Adipocyte (in vitro differentiated cells): Measurements from ENCODE around the gene ZNF276.
"Not testable (repeated sequence)": the region's sequence is repeated elsewhere in the genome, so short reads cannot be mapped to it uniquely, and the experiment has no call there.

Experiments used
- DNase-seq: peaks from one replicate; pipeline ENCODE4 v3.0.0-alpha.2; 2015; ENCODE audit warnings: low read depth
- H3K27me3 ChIP-seq: replicated peaks from 2 replicates; pipeline ENCODE4 v1.7.0; 2013; ENCODE audit warnings: mild to moderate bottlenecking, low read length, moderate library complexity; ENCODE audit not compliant: control insufficient read depth, insufficient read depth
- H3K36me3 ChIP-seq: 2 replicates; pipeline ENCODE4 v1.7.0; 2013; ENCODE audit warnings: low read length, mild to moderate bottlenecking, moderate library complexity; ENCODE audit not compliant: control insufficient read depth, insufficient read depth, severe bottlenecking
- H3K4me1 ChIP-seq: 2 replicates; pipeline ENCODE4 v1.7.0; 2013; ENCODE audit warnings: mild to moderate bottlenecking, low read length, moderate library complexity; ENCODE audit not compliant: control insufficient read depth, insufficient read depth
- H3K4me3 ChIP-seq: 2 replicates; pipeline ENCODE4 v1.7.0; 2013; ENCODE audit warnings: mild to moderate bottlenecking, low read length, moderate library complexity
- H3K9ac ChIP-seq: 2 replicates; pipeline ENCODE4 v1.7.0; 2013; ENCODE audit warnings: mild to moderate bottlenecking, low read length, moderate library complexity
- H3K9me3 ChIP-seq: 2 replicates; pipeline ENCODE4 v1.7.0; 2013; ENCODE audit warnings: mild to moderate bottlenecking, low read length, moderate library complexity; ENCODE audit not compliant: control insufficient read depth

Gene ZNF276

DNA sequence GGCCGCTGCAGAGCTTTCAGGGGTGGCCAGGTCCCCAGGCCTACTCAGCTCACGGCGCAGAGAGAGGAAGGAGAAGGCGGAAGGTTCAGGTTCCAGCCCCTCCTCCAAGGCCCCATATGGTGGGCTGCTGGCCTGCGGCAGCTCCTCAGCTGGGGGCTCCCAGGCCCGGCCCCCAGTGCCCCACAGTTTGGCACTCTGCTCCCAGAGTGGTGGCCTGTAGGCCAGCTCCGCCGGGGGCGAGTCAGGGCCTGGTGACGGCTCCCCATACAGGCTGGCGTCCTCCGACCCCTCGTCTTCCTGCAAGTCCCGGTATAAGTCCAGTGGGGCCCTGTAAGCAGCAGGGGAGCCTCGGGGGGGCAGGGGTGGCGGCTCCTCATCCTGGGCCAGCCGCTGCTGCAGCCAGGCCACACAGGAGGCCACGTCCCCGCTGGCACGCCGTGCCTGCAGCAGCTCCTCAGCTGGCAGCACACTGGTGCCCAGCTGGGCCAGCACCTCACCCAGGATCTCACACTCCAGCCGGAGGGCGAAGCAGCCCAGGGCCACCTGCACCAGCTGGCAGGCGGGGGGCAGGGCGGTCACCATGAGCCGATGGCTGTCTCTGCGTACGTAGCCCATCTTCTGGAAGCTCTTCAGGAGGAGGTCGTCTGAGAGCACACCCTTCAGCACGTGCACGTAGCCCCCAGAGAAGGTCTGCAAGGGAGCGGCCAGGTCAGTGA lies 23.6 kb upstream of the ZNF276 start:
- peaks cover 19% of the 10 kb centered on the region for H3K36me3 ChIP-seq
- peaks cover 11% of the 10 kb centered on the region for H3K4me1 ChIP-seq
- H3K4me3 ChIP-seq = no peak overlapping the region
- no peaks in the 10 kb centered on the region for H3K9me3 ChIP-seq
- H3K9ac ChIP-seq = no peak overlapping the region
- no peaks in the 10 kb centered on the region for H3K27me3 ChIP-seq
- DNase-seq = no peak

DNA sequence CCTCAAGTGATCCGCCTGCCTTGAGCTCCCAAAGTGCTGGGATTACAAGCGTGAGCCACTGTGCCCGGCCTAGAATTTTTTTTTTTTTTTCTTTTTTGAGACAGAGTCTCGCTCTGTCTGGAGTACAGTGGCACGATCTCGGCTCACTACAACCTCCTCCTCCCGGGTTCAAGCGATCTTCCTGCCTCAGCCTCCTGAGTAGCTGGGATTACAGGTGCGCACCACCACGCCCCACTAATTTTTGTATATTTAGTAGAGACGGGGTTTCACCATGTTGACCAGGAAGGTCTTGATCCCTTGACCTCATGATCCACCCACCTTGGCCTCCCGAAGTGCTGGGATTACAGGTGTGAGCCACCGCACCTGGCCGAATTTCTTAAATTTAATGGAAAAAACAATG lies 22.6 kb upstream of the ZNF276 start:
- H3K9ac ChIP-seq, DNase-seq, H3K4me3 ChIP-seq, H3K9me3 ChIP-seq, H3K27me3 ChIP-seq: not testable (repeated sequence)
- Histone ChIP-seq H3K36me3 (peaks cover 12% of the 10 kb centered on the region), H3K4me1 (peaks cover 11% of the 10 kb centered on the region)

DNA sequence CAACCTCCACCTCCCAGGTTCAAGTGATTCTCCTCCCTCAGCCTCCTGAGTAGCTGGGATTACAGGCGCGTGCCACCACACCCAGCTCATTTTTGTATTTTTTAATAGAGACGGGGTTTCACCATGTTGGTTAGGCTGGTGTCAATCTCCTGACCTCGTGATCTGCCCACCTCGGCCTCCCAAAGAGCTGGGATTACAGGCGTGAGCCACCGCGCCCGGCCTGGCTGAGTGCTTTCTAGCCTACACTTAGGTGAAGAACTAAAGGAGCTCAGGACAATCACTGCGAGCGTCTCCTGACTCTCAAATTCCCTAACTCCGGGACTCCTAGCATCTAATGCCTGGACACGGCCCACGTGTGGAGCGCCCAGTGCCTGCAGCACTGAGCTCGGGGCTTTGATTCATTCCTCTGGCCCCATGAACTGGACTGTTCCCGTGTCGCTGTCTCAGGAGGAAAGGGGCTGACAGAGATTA lies 21.7 kb upstream of the ZNF276 start:
- H3K9me3 ChIP-seq, H3K36me3 ChIP-seq, H3K4me3 ChIP-seq, H3K9ac ChIP-seq, DNase-seq, H3K27me3 ChIP-seq: not testable (repeated sequence)
- H3K4me1 ChIP-seq = peaks cover 11% of the 10 kb centered on the region

DNA sequence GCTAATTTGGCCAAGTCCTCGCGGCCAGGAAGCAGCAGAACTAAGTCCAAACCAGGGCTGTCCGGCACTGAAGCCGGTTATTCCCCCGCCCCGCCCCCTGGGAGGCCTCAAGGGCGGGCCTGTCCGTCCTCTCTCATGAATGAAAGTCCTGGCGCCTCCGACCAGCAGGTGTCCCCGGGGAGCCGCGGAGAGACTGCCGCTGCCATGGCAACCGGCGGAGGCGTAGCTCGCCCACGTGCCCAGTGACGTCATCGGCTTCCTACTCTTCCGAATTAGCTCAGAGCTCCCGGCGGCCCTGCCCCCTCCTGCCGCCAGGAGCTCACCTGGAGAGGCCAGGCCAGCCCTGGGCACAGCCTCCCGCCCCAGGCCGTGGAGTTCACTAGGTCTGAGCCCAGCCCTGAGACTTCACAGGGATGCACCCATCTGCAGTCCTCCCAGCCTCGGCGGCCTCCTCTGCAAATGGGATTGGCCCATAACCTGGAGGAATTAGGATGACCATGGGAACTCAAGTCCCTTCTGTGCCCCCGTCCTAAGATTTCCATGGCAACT lies 21.2 kb upstream of the ZNF276 start:
- DNase-seq = peak; percentile 99
- no peaks in the 10 kb centered on the region for H3K27me3 ChIP-seq
- no peaks in the 10 kb centered on the region for H3K36me3 ChIP-seq
- H3K4me3 ChIP-seq = peak overlapping the region; percentile 78
- no peaks in the 10 kb centered on the region for H3K9me3 ChIP-seq
- H3K4me1 ChIP-seq = peaks cover 11% of the 10 kb centered on the region
- peak overlapping the region; percentile 76 for H3K9ac ChIP-seq

DNA sequence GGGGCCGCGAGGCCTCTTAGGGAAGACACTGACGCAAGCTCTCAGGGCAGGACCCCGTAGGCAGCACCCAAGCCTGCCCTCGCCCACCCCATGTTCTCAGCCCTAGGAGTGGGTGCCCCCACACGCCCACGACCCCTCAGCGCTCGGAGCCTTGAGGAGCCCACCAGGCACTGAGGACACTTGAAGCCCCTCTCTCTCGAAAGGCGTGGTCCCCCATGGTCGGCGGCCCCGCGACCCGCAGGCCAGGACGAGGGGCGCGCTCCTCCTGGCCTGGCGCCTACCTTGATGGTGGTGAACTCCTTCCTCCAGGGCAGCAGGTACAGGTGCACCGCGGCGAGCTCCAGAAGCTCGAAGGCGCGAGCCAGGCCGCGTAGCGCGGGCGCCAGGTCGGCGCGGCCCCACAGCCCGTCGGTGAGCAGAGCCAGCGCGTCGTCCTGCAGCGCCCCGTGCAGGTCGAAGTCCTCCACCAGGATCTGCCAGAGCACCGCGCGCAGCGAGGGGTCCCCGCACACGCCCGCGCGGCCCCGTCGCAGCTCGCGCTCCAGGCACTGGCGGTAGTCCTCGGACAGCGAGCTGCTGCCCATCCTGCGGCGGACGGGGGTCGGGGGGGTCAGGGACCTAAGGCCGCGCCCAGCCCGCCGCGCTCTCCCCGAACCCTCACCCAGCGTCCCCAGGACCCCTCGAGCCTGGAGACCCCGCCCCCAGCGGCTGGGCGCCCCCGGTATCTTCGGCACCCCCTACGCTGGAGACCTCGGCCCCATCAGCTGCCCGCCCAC lies 20.5 kb upstream of the ZNF276 start:
- DNase-seq = peak; percentile 69
- Histone ChIP-seq H3K9ac (peak overlapping the region; percentile 76), H3K9me3 (no peaks in the 10 kb centered on the region), H3K4me3 (peak overlapping the region; percentile 78), H3K4me1 (peaks cover 11% of the 10 kb centered on the region), H3K27me3 (no peaks in the 10 kb centered on the region), H3K36me3 (no peaks in the 10 kb centered on the region)

DNA sequence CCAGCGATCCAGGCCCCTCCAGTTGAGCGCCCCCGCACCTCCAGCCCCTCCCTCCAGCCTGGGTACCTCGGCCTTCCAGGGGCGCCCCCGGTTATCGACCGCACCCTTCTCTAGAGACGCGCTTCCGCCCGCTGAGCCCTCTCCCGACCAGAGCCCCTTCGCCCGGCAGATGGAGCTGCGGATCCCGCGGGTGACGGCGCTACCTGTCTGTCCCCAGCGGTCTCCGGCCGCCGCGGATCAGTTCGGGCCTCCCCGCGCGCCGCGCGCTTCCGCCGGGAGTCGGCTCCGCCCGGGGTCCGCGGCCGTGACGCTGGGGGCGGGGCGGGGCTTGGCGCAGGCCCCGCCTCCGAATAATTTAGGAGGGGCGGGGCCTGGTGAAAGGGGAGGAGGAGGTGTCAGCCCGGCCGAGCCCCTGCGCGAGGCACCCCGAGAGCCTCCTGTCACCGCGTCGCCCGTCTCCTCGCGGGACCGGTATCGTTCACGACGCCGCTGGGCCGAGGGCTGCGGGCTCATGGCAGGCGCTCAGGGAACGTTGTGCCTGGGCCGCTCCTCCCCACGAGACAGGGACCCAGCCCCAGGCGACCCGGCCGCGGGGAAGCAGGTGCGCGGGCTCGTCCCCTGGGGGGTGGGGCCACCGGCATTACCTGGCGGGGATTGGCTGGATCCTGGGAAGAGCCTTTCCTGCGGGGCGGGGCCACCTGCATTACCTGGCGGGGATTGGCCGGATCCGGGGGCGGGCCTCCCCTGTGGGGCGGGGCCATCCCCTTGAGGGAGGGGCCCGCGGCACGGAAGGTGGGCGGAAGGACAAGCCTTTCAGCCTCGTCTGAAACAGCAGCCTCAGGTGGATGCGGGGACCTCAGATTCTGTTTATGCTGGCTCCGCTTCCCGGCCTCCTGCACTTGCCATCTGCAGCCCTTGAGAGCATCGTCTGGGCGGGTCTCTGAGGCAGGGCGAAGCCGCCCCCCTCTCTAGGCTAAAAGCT lies 19.6 kb upstream of the ZNF276 start, which contains the start of gene SPATA2L:
Gene SPATA2L (minus strand): TSS at position 281 of the 982 bp plus-strand sequence. CDS start 473 bp downstream, outside the sequence.
- H3K9me3 ChIP-seq = no peaks in the 10 kb centered on the region
- H3K27me3 ChIP-seq = no peaks in the 10 kb centered on the region
- peaks cover 11% of the 10 kb centered on the region for H3K4me1 ChIP-seq
- no peaks in the 10 kb centered on the region for H3K36me3 ChIP-seq
- DNase-seq = peak; percentile 92
- peak within 1 kb of the TSS; percentile 78 for H3K4me3 ChIP-seq
- H3K9ac ChIP-seq = peak within 1 kb of the TSS; percentile 76

DNA sequence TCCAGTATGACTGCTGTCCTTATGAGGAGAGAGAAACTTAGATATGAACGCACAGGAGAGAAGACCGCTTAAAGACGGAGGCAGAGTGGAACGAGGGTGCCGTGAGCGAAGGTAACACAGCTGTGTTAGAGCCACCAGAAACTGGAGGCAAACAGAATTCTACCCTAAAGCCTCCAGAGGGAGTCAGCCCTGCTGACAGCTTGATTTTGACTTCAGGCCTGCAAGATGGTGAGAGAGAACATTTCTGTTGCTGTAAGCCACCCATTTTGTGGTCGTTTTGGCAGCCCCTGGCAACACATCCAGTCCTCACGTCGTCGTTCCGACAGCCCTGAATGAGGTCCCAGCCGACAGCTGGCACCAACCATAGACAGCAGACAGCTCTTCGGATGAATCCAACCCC lies 17.1 kb upstream of the ZNF276 start:
- Histone ChIP-seq H3K36me3 (peaks cover 9% of the 10 kb centered on the region), H3K9me3 (no peaks in the 10 kb centered on the region), H3K9ac (no peak overlapping the region), H3K4me3 (no peak overlapping the region), H3K4me1 (peaks cover 11% of the 10 kb centered on the region), H3K27me3 (no peaks in the 10 kb centered on the region)
- DNase-seq = no peak

DNA sequence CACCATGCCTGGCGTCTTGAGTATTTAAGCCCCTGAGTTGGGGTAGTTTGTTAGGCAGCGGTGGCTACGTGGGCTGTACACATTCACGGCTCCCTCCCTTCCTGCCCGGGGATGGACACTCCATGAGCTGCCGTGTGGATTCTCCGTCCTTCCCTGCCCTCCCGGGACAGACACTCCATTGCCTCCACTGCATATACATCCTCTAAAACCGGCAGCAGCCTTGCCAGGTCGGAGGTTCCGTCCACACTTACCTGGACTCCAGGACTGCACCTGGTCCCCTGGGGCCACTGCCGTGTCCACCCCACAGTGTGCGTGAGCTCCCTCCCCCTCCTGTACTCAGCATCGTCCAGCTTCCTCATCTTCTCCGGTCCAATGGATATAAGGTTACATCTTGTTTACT lies 16.3 kb upstream of the ZNF276 start:
- no peak overlapping the region for H3K9ac ChIP-seq
- H3K9me3 ChIP-seq = no peaks in the 10 kb centered on the region
- H3K27me3 ChIP-seq = no peaks in the 10 kb centered on the region
- H3K36me3 ChIP-seq = peaks cover 11% of the 10 kb centered on the region
- DNase-seq = no peak
- H3K4me3 ChIP-seq = no peak overlapping the region
- H3K4me1 ChIP-seq = peaks cover 8% of the 10 kb centered on the region

DNA sequence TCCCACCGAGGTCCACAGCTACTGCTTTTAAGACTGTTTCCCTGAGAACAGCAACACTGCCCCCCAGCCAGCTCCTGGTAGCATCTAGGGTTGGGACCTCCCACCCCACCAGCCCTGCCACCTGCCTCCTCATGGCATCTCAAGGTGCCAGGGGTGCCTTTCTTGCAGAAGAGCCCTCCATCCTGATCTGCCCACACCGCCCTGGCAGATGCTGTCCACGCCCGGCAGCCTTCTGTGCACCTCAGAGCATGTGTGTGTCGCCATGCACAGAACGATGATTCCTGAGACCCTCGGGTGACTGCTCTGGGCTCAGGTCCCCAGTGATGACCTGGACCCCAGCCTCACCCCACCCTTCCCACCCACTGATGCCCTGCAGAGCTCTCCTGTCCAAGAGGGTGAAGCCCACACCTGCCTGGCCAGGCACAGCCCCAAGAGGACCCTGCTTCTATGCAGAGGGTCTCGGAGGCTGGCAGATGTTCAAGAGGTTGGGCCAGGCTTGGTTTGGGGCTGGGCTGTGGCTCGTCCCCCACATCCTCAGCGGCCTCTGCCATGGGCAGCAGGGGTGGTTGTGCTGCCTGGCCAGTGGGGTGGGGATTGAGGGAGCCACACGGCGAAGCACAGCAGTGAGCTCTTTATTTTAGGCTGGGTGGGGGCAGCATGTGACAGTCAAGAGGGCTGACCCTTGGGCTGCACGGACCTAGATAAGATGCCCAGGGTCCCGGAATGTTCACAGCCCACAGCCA lies 14.6 kb upstream of the ZNF276 start:
- Histone ChIP-seq H3K36me3 (peaks cover 11% of the 10 kb centered on the region), H3K9ac (peak overlapping the region; percentile 68), H3K4me3 (no peak overlapping the region), H3K4me1 (no peaks in the 10 kb centered on the region), H3K9me3 (no peaks in the 10 kb centered on the region), H3K27me3 (no peaks in the 10 kb centered on the region)
- no peak for DNase-seq

DNA sequence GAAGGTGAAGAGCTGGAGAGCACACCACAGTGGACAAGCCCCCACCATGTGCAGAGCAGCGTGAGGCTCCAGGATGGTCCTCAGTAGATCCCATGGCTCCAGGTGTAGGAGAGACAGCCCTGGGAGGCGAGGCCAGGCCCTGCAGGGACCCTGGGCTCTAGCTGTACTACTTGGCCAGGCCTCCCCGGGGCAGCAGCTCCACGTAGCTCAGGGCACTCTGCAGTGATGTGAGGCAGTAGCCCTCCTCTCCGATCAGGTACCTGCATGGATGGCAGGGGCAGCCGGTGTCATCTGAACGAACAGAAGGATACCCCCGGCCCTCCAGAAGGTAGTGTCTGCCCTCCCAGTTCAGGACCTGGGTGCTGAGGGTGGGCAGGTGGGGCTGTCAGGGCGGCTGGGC lies 13.6 kb upstream of the ZNF276 start:
- Histone ChIP-seq H3K9me3 (no peaks in the 10 kb centered on the region), H3K4me3 (no peak overlapping the region), H3K9ac (no peak overlapping the region), H3K36me3 (peaks cover 11% of the 10 kb centered on the region), H3K4me1 (no peaks in the 10 kb centered on the region), H3K27me3 (no peaks in the 10 kb centered on the region)
- DNase-seq = no peak
